T-cell (primary cell): ENCODE results near the gene RPAP3. TPM values are rescaled to one million over a fixed set of nuclear protein-coding genes. Genes with fewer than 3 reads are reported as not detected.

ENCODE experiments used
- ATAC-seq, 4 experiments: fragments of 200-7000 bp in 3 of 4; fragments of 150-1000 bp in 1 of 4; cut with Tn5 transposase; replicated peaks in 1 of 4; 1 replicate in 3 of 4; 2 replicates in 1 of 4; pipeline ENCODE4 v1.10.0; 2021; ENCODE audit warnings: moderate library complexity in 3 of 4, mild to moderate bottlenecking in 2 of 4, moderate number of reproducible peaks in 1 of 4
- CTCF ChIA-PET, 2 donors: fragments of 300-600 bp; sonication (Branson Sonifier 250); formaldehyde crosslinking; loops; one replicate each; lab custom pipeline; 2022; ENCODE audit warnings: antibody characterized with exemption in 2 of 2; lab: Charles Lee
- POLR2A ChIA-PET, 2 donors: fragments of 300-600 bp; sonication (Branson Sonifier 250); formaldehyde crosslinking; loops; one replicate each; lab custom pipeline; 2022; ENCODE audit warnings: antibody characterized with exemption in 2 of 2; lab: Charles Lee
- DNase-seq, 35 experiments: peaks; one replicate each; pipeline versions ENCODE4 v3.0.0 to v3.0.0-alpha.2; 2013 to 2023
- H3K27ac ChIP-seq: one replicate; pipeline ENCODE4 v1.5.1; 2013; ENCODE audit warnings: low read length
- H3K27me3 ChIP-seq, 2 experiments: replicated peaks in 1 of 2; 1 replicate in 1 of 2; 2 replicates in 1 of 2; pipeline versions ENCODE4 v1.6.1 to v1.7.0; 2013; ENCODE audit warnings: low read length in 1 of 2, mixed read lengths in 1 of 2; ENCODE audit not compliant: control insufficient read depth in 2 of 2, insufficient read depth in 2 of 2; ENCODE audit errors: extremely low read depth in 1 of 2
- H3K36me3 ChIP-seq, 2 donors: 1 replicate in 1 of 2; 2 replicates in 1 of 2; pipeline versions ENCODE4 v1.6.1 to v1.7.0; 2013; ENCODE audit warnings: low read length in 1 of 2; ENCODE audit not compliant: control insufficient read depth in 2 of 2, insufficient read depth in 1 of 2; ENCODE audit errors: extremely low read depth in 1 of 2
- H3K4me1 ChIP-seq, 2 experiments: 1 replicate in 1 of 2; 2 replicates in 1 of 2; pipeline versions ENCODE4 v1.6.1 to v1.7.0; 2013; ENCODE audit warnings: low read length in 2 of 2, mixed read lengths in 1 of 2; ENCODE audit not compliant: insufficient read depth in 2 of 2, control insufficient read depth in 1 of 2; ENCODE audit errors: extremely low read depth in 1 of 2
- H3K4me3 ChIP-seq, 2 donors: 1 replicate in 1 of 2; 2 replicates in 1 of 2; pipeline versions ENCODE4 v1.5.1 to v1.7.0; 2013; ENCODE audit warnings: mild to moderate bottlenecking in 2 of 2, low read length in 1 of 2, moderate library complexity in 1 of 2; ENCODE audit not compliant: control insufficient read depth in 1 of 2; ENCODE audit errors: extremely low read depth in 1 of 2
- H3K9me3 ChIP-seq: 2 replicates; pipeline ENCODE4 v1.7.0; 2013
- H3K27ac Mint-ChIP-seq, 2 donors: one replicate each; pipeline ENCODE4 v1.8.0; 2020 to 2021; ENCODE audit warnings: mild to moderate bottlenecking in 2 of 2, mixed read lengths in 2 of 2
- H3K27me3 Mint-ChIP-seq, 2 donors: one replicate each; pipeline ENCODE4 v1.8.0; 2021 to 2022; ENCODE audit warnings: mixed read lengths in 2 of 2
- H3K36me3 Mint-ChIP-seq: one replicate; pipeline ENCODE4 v1.8.0; 2021; ENCODE audit warnings: mixed read lengths
- H3K4me1 Mint-ChIP-seq, 3 donors: one replicate each; pipeline ENCODE4 v1.8.0; 2020 to 2022; ENCODE audit warnings: mixed read lengths in 3 of 3, mild to moderate bottlenecking in 1 of 3
- H3K4me3 Mint-ChIP-seq, 3 donors: one replicate each; pipeline ENCODE4 v1.8.0; 2020 to 2022; ENCODE audit warnings: mild to moderate bottlenecking in 3 of 3, mixed read lengths in 3 of 3, moderate library complexity in 3 of 3
- H3K9me3 Mint-ChIP-seq, 3 donors: one replicate each; pipeline ENCODE4 v1.8.0; 2020 to 2022; ENCODE audit warnings: mixed read lengths in 3 of 3
- WGBS: methylation state at CpG from one replicate; pipeline ENCODE4 v1.1.5; 2013; ENCODE audit warnings: missing lambda C conversion rate; ENCODE audit not compliant: insufficient coverage; 5-methylcytosine and 5-hydroxymethylcytosine counted together
- total RNA-seq, 35 experiments: library from RNA in 6 of 35; stranded (reverse) in 6 of 35; fragments of 120-200 nt in 1 of 35; gene quantifications; one replicate each; pipeline versions ENCODE4 v1.2.1 to v1.2.4 and lab custom pipeline; 2013 to 2026

RPAP3 gene
- total RNA-seq, 5 donors from 2014 or later (not counting 1 experiment from before 2014, with no cell fraction given) = 24.0 to 33.5 (median 29.4) TPM

GRCh38 chr12:47747596-47748506, 42.0 kb upstream of the RPAP3 start:
- H3K27me3 ChIP-seq = peaks cover 0 to 57% of the 10 kb centered on the region in 2 experiments
- no peak overlapping the region for H3K27ac ChIP-seq
- Mint-ChIP-seq H3K4me3 (no peak overlapping the region), H3K9me3 (no peaks in the 10 kb centered on the region), H3K4me1 (peaks cover 2 to 15% (median 8%) of the 10 kb centered on the region in 3 donors), H3K27ac (no peak overlapping the region), H3K27me3 (no peaks in the 10 kb centered on the region), H3K36me3 (no peaks in the 10 kb centered on the region)
- WGBS = 91% methylated on average over 9 of the region's 14 CpGs
- no peak overlapping the region for H3K4me3 ChIP-seq
- no peaks in the 10 kb centered on the region for H3K9me3 ChIP-seq
- ChIA-PET CTCF (interaction anchor here in 1 of 2 donors (1.7 kb wide), 1 partner anchor 20 kb away, joined by 8 read pairs; no protein-coding TSS in a partner anchor), POLR2A (no interaction called here)
- DNase-seq (no peak), ATAC-seq (no peak)
- peaks cover 0 to 3% of the 10 kb centered on the region in 2 experiments for H3K4me1 ChIP-seq
- no peaks in the 10 kb centered on the region for H3K36me3 ChIP-seq

- H3K27me3 ChIP-seq = peaks cover 0 to 57% of the 10 kb centered on the region in 2 experiments
- no peak overlapping the region for H3K27ac ChIP-seq
- no peaks in the 10 kb centered on the region for H3K9me3 ChIP-seq
- H3K4me1 ChIP-seq = peaks cover 0 to 7% of the 10 kb centered on the region in 2 experiments
- ChIA-PET POLR2A (no interaction called here), CTCF (interaction anchor here (0.9 to 1.7 kb wide), 3 partner anchors 9 to 33 kb away, joined by 3 to 8 read pairs (median 3); no protein-coding TSS in a partner anchor)
- Mint-ChIP-seq H3K4me3 (no peak overlapping the region), H3K4me1 (peaks cover 7 to 19% (median 14%) of the 10 kb centered on the region in 3 donors), H3K9me3 (no peaks in the 10 kb centered on the region), H3K27me3 (no peaks in the 10 kb centered on the region), H3K36me3 (no peaks in the 10 kb centered on the region), H3K27ac (no peak overlapping the region)
- H3K4me3 ChIP-seq = no peak overlapping the region
- 91% methylated on average over 4 of the region's 4 CpGs for WGBS
- DNase-seq = no peak
- no peak for ATAC-seq
- no peaks in the 10 kb centered on the region for H3K36me3 ChIP-seq
These were observed 41.3 kb upstream of the RPAP3 start for GRCh38 chr12:47747126-47747525.

- H3K9me3 Mint-ChIP-seq = no peaks in the 10 kb centered on the region
- no peak overlapping the region for H3K27ac Mint-ChIP-seq
- no peak for DNase-seq
- peaks cover 0 to 57% of the 10 kb centered on the region in 2 experiments for H3K27me3 ChIP-seq
- 82% methylated on average over 4 of the region's 7 CpGs for WGBS
- H3K27me3 Mint-ChIP-seq = no peaks in the 10 kb centered on the region
- no peak overlapping the region for H3K4me3 ChIP-seq
- no peak overlapping the region for H3K4me3 Mint-ChIP-seq
- no peaks in the 10 kb centered on the region for H3K36me3 ChIP-seq
- no peak overlapping the region for H3K27ac ChIP-seq
- no peaks in the 10 kb centered on the region for H3K36me3 Mint-ChIP-seq
- ATAC-seq = no peak
- no peaks in the 10 kb centered on the region for H3K9me3 ChIP-seq
- peaks cover 13 to 25% (median 16%) of the 10 kb centered on the region in 3 donors for H3K4me1 Mint-ChIP-seq
- ChIA-PET CTCF (interaction anchor here (0.6 to 1.7 kb wide), 4 partner anchors 9 to 91 kb away, joined by 3 to 8 read pairs (median 3); no protein-coding TSS in a partner anchor), POLR2A (no interaction called here)
- H3K4me1 ChIP-seq = peaks cover 5 to 13% of the 10 kb centered on the region in 2 experiments
These were observed 40.7 kb upstream of the RPAP3 start for GRCh38 chr12:47746523-47746922.

- POLR2A ChIA-PET = no interaction called here
- WGBS = 25% methylated on average over 2 of the region's 5 CpGs
These were observed 40.2 kb upstream of the RPAP3 start for GRCh38 chr12:47746073-47746472.

DNA sequence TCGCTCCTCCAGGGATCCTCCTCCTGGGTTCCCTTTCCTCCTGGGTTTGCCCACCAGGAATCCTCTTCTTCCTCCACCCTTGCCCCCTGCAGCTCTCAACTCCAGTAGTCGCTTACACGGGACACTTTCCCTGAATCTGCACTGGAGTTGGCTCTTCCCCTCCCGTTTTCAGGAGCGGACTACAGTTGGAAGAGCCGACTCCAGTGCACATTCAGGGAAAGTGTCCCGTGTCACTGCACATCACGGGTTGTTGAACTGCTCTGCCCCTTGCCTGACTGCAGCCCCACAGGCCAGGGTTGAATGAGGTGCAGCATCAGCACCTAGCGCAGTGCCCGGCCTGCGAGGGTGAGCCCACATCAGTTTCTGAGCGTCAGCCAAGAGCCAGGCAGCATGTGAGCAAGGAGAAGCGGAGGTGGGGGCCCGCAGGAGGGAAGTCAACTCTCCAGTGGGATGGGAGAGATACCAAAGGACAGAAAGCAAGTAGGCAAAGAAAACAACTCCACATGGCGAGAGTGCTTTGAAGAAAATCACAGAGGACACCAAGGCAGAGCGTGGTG, 39.7 kb upstream of the RPAP3 start:
- Mint-ChIP-seq H3K36me3 (no peaks in the 10 kb centered on the region), H3K9me3 (no peaks in the 10 kb centered on the region), H3K27me3 (no peaks in the 10 kb centered on the region), H3K4me1 (peaks cover 21 to 35% (median 25%) of the 10 kb centered on the region in 3 donors), H3K4me3 (no peak overlapping the region), H3K27ac (no peak overlapping the region)
- DNase-seq (no peak), ATAC-seq (no peak)
- Histone ChIP-seq H3K27ac (no peak overlapping the region), H3K27me3 (peaks cover 0 to 57% of the 10 kb centered on the region in 2 experiments), H3K4me1 (peaks cover 9 to 23% of the 10 kb centered on the region in 2 experiments), H3K9me3 (no peaks in the 10 kb centered on the region), H3K4me3 (no peak overlapping the region), H3K36me3 (no peaks in the 10 kb centered on the region)
- WGBS = 82% methylated on average over 16 of the region's 16 CpGs
- CTCF ChIA-PET = interaction anchor here (0.5 to 6.1 kb wide), 5 partner anchors 10 to 94 kb away, joined by 3 to 67 read pairs (median 3); no protein-coding TSS in a partner anchor
- POLR2A ChIA-PET = no interaction called here

More at GRCh38 chr12:47746073-47746472, 40.2 kb upstream of the RPAP3 start:
- no peaks in the 10 kb centered on the region for H3K9me3 ChIP-seq
- no peaks in the 10 kb centered on the region for H3K36me3 Mint-ChIP-seq
- H3K27me3 ChIP-seq = peaks cover 0 to 57% of the 10 kb centered on the region in 2 experiments
- H3K27ac Mint-ChIP-seq = no peak overlapping the region
- DNase-seq (no peak), ATAC-seq (no peak)
- H3K9me3 Mint-ChIP-seq = no peaks in the 10 kb centered on the region
- H3K36me3 ChIP-seq = no peaks in the 10 kb centered on the region
- H3K27ac ChIP-seq = no peak overlapping the region
- CTCF ChIA-PET = interaction anchor here (0.6 to 1.7 kb wide), 5 partner anchors 10 to 93 kb away, joined by 3 to 8 read pairs (median 3); no protein-coding TSS in a partner anchor
- H3K27me3 Mint-ChIP-seq = no peaks in the 10 kb centered on the region
- peaks cover 8 to 18% of the 10 kb centered on the region in 2 experiments for H3K4me1 ChIP-seq
- H3K4me1 Mint-ChIP-seq = peaks cover 17 to 29% (median 20%) of the 10 kb centered on the region in 3 donors
- H3K4me3 Mint-ChIP-seq = no peak overlapping the region
- no peak overlapping the region for H3K4me3 ChIP-seq
